NCI-H1048 (cell line): ENCODE measurements around the gene LRRC3B.

ENCODE experiments used
- DNase-seq: peaks from one replicate; lab custom pipeline; 2025; lab: John Stamatoyannopoulos, UW

The LRRC3B gene

GRCh38 chr3:26631390-26631738 is 8.8 kb downstream of the LRRC3B start:
- DNase-seq: no peak

GRCh38 chr3:26634601-26635000 is 12.0 kb downstream of the LRRC3B start:
- DNase-seq: no peak

GRCh38 chr3:26636096-26636727 is 13.6 kb downstream of the LRRC3B start:
- DNase-seq: no peak

- no peak for DNase-seq
These were observed 15.1 kb downstream of the LRRC3B start for GRCh38 chr3:26637698-26638097.

GRCh38 chr3:26638113-26638512 is 15.5 kb downstream of the LRRC3B start:
- no peak for DNase-seq

- DNase-seq: no peak
These were observed 16.8 kb downstream of the LRRC3B start for GRCh38 chr3:26639339-26639738.

GRCh38 chr3:26647078-26647477 is 24.5 kb downstream of the LRRC3B start:
- DNase-seq: no peak

- DNase-seq: no peak
These were observed 25.9 kb downstream of the LRRC3B start for GRCh38 chr3:26648461-26648860.

GRCh38 chr3:26652164-26652563 is 29.6 kb downstream of the LRRC3B start:
- no peak for DNase-seq

GRCh38 chr3:26653811-26654425 is 31.3 kb downstream of the LRRC3B start:
- no peak for DNase-seq

GRCh38 chr3:26655231-26655630 is 32.7 kb downstream of the LRRC3B start:
- DNase-seq: no peak

GRCh38 chr3:26657348-26657976 is 34.9 kb downstream of the LRRC3B start:
- DNase-seq: no peak

- no peak for DNase-seq
These were observed 45.6 kb downstream of the LRRC3B start for GRCh38 chr3:26668171-26668570.

GRCh38 chr3:26668696-26669095 is 46.1 kb downstream of the LRRC3B start:
- DNase-seq: no peak

GRCh38 chr3:26675336-26675735 is 52.8 kb downstream of the LRRC3B start:
- no peak for DNase-seq

GRCh38 chr3:26681632-26682031 is 59.1 kb downstream of the LRRC3B start:
- no peak for DNase-seq

- no peak for DNase-seq
These were observed 59.8 kb downstream of the LRRC3B start for GRCh38 chr3:26682406-26682805.

GRCh38 chr3:26683902-26684301 is 61.3 kb downstream of the LRRC3B start:
- no peak for DNase-seq

- no peak for DNase-seq
These were observed 64.9 kb downstream of the LRRC3B start for GRCh38 chr3:26687466-26687865.

- no peak for DNase-seq
These were observed 77.0 kb downstream of the LRRC3B start for GRCh38 chr3:26699553-26699952.

- no peak for DNase-seq
These were observed 80.9 kb downstream of the LRRC3B start for GRCh38 chr3:26703519-26703918.

GRCh38 chr3:26704736-26705135 is 82.2 kb downstream of the LRRC3B start:
- no peak for DNase-seq

GRCh38 chr3:26708501-26708900 is 85.9 kb downstream of the LRRC3B start:
- DNase-seq: no peak
